Sigmoid colon (tissue), 4 donors: ENCODE results near the gene CALY.
A peak's percentile ranks its signal among the peaks of the same experiment; 100 is the strongest.

Experiments used
- EP300 ChIP-seq, 4 donors: sonication (generic); formaldehyde crosslinking; IDR thresholded peaks; one replicate each; pipeline ENCODE4 v1.6.1; 2017; ENCODE audit warnings: antibody characterized with exemption in 4 of 4
- POLR2AphosphoS5 ChIP-seq, 4 donors: sonication (generic); formaldehyde crosslinking; IDR thresholded peaks; one replicate each; pipeline ENCODE4 v1.6.1; 2017; ENCODE audit warnings: antibody characterized with exemption in 4 of 4
- TF ChIP-seq, protein P1 (sequence below), 4 experiments: fragments of 450-650 bp in 3 of 4; fragments of 200-600 bp in 1 of 4; IDR thresholded peaks; one replicate each; pipeline ENCODE4 v1.5.1; 2016 to 2019; ENCODE audit warnings: antibody characterized with exemption in 4 of 4, mild to moderate bottlenecking in 3 of 4, moderate library complexity in 2 of 4

DNA sequence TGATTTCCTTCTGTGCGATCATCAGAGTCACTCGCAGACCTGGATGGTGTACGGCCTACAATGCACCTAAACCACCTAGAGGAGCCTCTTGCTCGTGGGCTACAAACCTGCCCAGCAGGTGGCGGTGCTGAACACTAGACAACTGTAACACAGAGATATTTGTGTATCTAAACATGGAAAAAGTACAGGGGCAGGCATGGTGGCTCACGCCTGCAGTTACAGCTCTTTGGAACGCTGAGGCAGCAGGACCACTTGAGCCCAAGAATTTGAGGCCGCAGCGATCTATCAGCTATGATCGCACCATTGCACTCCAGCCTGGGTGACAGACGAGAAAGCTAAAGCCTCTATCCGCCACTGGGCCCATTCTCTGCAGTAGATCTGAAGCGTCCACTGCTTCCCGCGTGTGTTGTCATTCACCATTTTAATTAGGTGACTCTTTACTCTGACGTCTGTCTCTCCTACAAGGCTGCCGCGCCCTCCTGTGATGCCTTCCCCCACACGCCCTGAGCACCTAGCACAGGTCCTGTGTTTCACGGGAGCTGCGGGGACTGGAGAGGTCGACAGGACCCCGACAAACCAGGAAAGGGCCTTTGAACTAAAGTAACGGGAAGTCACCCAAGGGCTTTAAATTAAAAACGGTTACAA is 28.8 kb downstream of the CALY start:
- peak in 1 of 4 donors; percentile 22 for TF ChIP-seq POLR2AphosphoS5 (IDR thresholded peaks at IDR 0.05)
- TF ChIP-seq, protein P1, sequence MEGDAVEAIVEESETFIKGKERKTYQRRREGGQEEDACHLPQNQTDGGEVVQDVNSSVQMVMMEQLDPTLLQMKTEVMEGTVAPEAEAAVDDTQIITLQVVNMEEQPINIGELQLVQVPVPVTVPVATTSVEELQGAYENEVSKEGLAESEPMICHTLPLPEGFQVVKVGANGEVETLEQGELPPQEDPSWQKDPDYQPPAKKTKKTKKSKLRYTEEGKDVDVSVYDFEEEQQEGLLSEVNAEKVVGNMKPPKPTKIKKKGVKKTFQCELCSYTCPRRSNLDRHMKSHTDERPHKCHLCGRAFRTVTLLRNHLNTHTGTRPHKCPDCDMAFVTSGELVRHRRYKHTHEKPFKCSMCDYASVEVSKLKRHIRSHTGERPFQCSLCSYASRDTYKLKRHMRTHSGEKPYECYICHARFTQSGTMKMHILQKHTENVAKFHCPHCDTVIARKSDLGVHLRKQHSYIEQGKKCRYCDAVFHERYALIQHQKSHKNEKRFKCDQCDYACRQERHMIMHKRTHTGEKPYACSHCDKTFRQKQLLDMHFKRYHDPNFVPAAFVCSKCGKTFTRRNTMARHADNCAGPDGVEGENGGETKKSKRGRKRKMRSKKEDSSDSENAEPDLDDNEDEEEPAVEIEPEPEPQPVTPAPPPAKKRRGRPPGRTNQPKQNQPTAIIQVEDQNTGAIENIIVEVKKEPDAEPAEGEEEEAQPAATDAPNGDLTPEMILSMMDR (IDR thresholded peaks at IDR 0.05), result peak in 2 of 4 experiments; percentile 23 to 31
- TF ChIP-seq EP300 (IDR thresholded peaks at IDR 0.05), result no peak
